Posterior vena cava (tissue), 2 donors: ENCODE results near the gene PTPRN2. TPM values are rescaled to one million over a fixed set of nuclear protein-coding genes. Genes with fewer than 3 reads are reported as not detected.
"Not testable (repeated sequence)": the region's sequence is repeated elsewhere in the genome, so short reads cannot be mapped to it uniquely, and the experiment has no call there.

Source experiments
- DNase-seq: peaks from one replicate; pipeline ENCODE4 v3.0.0-alpha.2; 2020; ENCODE audit warnings: low spot score
- intact Hi-C, 2 donors: fragments of 100-400 bp; cut with DNase I; formaldehyde crosslinking; loops; one replicate each; pipeline versions ENCODE4 v1.14.1 to v1.14.2; 2022 to 2023
- total RNA-seq, 2 donors: library from RNA; stranded (reverse); fragmentation: NEBNext Ultra II Directional; extraction: Animal tissue kit (Norgen Biotek cat#: 25700); gene quantifications; one replicate each; pipeline ENCODE4 v1.2.1, GENCODE V29; 2021
- donor health status: DM: yes; HTN: yes; CAD: no.
- donor health status: DM: yes; HTN: yes; CAD: no.

The PTPRN2 gene
- total RNA-seq, 2 donors from 2014 or later = 1.6 to 2.8 TPM

GRCh38 chr7:157668221-157668883 lies 919.3 kb downstream of the PTPRN2 start:
- peak; percentile 69 for DNase-seq
- intact Hi-C loops = no loop called here

DNA sequence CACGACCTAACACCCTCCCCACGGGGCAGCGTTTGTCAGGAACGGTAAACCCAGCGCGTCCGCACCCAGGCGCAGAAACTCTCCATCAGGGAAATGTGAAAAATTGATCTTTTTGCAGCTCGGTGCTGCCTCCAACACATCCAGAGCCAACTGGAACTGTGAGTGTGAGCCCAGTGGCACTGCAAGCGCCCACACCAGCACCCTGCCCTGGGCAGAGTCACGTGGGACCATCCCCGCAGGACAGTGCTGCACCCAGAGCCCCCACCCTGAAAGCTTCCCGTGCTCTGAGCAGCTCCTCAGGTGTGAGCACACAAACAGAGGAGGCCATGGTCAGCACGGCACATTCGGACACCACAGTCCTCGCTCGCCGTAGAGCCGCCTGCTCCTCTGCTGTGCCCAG lies 919.9 kb downstream of the PTPRN2 start:
- peak; percentile 71 for DNase-seq
- intact Hi-C loops = no loop called here

GRCh38 chr7:157667261-157667660 lies 920.4 kb downstream of the PTPRN2 start:
- peak; percentile 73 for DNase-seq
- intact Hi-C loops = no loop called here

GRCh38 chr7:157666530-157667040 lies 921.0 kb downstream of the PTPRN2 start:
- peak; percentile 53 for DNase-seq
- intact Hi-C loops = no loop called here

DNA sequence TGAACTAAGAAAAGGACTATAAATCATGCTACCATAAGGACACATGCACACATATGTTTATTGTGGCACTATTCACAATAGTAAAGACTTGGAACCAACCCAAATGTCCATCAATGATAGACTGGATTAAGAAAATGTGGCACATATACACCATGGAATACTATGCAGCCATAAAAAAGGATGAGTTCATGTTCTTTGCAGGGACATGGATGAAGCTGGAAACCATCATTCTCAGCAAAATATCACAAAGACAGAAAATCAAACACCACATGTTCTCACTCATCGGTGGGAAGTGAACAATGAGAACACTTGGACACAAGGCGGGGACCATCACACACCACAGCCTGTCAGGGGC lies 922.0 kb downstream of the PTPRN2 start:
- intact Hi-C loops = not testable (repeated sequence)
- peak; percentile 29 for DNase-seq

- DNase-seq = peak; percentile 68
- intact Hi-C loops = no loop called here
These were observed 922.6 kb downstream of the PTPRN2 start for GRCh38 chr7:157664871-157665633.

GRCh38 chr7:157664034-157664433 lies 923.6 kb downstream of the PTPRN2 start:
- peak; percentile 47 for DNase-seq
- intact Hi-C loops = no loop called here

DNA sequence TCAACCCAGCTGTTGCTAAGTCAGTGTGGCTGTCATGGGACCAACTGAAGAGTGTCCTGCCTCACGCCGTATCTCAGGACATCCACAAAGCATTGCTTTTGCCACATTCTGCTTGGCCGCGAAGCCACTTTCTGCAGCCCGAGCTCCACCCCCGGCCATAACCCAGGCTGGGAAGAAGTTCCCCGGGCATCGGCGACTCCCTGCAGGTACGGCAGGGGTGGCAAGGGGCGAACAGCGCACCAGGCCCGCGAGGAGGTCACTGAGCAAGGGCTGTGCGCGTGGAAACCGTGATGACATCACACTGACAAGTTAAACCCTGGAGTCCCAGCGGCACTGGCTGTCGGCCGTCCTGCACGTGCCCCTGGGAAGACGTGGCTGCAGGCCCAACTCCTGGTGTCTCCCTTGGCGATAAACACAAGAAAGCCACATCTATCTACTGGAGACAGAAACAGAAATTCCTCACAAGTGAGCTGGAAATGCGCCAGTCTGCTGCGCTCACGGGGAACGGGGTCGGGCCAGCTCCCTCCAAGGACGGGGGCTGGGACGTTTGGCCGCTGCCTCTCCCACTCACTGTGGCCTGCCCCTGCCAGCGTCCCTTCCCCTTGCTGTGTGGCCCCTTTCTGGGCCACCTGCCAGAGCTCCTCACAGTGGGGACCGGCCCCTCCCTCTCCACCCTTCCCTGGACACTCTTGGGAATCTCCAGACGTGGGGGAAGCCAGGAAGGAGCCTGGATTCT lies 924.5 kb downstream of the PTPRN2 start:
- peak; percentile 83 for DNase-seq
- intact Hi-C loops = no loop called here

GRCh38 chr7:157662110-157662791 lies 925.4 kb downstream of the PTPRN2 start:
- peak; percentile 58 for DNase-seq
- intact Hi-C loops = no loop called here

DNA sequence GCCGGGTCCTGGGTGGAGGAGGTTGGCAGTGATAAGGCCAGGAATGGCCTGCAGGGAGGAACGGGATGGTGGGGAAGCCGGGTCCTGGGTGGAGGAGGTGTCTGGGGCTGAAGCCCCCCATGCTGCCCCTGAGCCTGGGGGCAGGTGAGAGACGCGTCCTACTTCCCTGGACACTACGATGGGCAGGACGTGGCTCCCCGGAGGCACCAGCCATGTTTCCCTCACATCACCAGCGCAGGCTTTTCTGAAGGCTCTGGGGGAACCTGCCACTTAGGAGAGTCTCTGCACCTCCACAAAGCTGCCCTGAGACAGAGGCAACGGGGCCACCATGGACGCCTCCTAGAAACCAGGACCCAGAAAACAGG lies 926.0 kb downstream of the PTPRN2 start:
- DNase-seq = peak; percentile 51
- intact Hi-C loops = no loop called here

DNA sequence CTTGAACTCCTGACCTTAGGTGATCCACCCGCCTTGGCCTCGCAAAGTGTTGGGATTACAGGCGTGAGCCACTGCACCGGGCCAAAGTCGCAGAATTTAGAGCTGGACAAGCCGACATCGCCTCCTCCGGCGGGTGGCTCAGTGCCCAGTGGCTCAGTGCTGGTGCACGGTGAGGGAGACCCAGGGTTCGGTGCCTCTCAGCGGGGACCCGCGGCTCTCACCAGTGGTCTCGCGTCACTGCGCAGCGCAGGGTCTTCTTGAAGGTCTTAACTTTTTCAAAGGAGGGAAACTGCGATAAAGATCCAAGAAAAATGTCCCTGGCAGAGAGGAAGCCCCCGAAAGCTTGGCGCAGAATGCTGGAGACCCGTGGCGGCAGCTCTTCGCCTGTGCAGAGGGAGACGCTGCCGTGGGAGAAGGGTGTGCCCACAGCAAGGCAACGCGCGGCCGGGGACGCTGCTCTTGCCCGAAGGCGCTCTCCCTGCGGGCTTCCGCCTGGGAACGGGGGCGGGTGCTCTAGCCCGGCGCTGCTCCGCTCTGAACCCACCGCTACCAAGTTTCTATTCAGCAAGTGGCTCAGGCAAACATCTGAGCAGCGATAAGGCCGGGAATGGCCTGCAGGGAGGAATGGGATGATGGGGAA lies 926.5 kb downstream of the PTPRN2 start:
- intact Hi-C loops = no loop called here
- DNase-seq = peak; percentile 76

DNA sequence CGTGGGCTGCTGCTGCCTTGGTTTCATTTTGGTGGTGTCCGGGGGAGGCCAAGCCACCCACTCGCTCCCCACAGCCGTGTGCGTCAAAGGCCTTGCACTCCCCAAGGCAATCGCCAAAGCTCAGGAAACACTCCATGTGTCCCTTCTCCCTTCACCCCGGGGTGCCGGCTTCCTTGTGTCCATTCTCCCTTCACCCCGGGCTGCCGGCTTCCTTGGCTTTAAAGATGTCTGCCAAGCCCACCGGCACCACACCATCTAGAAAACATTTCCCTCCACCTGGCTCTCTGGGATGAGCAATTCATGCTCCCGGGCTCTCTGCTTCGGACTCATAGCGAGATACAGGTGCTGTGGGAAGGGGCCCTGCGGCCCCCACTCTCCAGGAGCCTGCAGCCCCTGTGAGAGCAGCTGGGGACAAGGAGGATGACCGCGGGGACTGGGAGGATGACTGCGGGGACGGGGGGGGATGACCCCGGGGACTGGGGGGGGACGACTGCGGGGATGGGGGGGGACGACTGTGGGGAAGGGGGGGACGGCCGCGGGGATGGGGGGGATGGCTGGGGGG lies 928.7 kb downstream of the PTPRN2 start:
- peak; percentile 73 for DNase-seq
- intact Hi-C loops = no loop called here

GRCh38 chr7:157657741-157658740 lies 929.6 kb downstream of the PTPRN2 start:
- peak; percentile 66 for DNase-seq

DNA sequence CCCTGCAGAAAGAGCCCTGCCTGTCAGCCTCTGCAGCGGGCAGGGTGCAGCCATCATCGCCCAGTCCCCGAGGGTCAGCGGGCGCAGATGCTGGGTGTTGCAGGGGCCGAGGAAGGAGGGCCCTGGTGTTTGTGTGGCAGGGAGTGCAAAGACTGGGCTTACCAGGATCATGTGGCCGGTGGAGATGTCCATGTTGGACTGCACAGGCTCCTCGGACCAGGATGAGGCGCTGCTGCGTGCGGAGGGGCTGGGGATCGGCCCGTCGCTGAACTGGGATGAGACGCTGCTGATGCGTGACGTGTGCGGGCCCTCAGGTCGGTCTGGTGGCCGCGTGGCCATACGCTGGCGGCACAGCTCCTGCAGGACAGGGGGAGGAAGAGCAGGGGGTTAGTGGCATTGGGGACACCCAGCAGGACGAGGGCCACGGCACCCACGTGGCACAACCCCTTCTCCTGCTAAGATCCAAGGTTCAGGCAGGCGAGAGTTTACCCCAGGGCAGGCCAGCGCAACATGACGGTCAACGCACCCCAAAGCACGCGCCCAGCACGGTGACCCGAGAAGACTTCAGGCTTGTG lies 931.3 kb downstream of the PTPRN2 start:
- intact Hi-C loops = no loop called here

More at GRCh38 chr7:157657741-157658740, 929.6 kb downstream of the PTPRN2 start:
- intact Hi-C loops = no loop called here

GRCh38 chr7:157654350-157654749 lies 933.3 kb downstream of the PTPRN2 start:
- DNase-seq = peak; percentile 64
- intact Hi-C loops = no loop called here

More for the DNA sequence above, 931.3 kb downstream of the PTPRN2 start:
- peak; percentile 71 for DNase-seq

DNA sequence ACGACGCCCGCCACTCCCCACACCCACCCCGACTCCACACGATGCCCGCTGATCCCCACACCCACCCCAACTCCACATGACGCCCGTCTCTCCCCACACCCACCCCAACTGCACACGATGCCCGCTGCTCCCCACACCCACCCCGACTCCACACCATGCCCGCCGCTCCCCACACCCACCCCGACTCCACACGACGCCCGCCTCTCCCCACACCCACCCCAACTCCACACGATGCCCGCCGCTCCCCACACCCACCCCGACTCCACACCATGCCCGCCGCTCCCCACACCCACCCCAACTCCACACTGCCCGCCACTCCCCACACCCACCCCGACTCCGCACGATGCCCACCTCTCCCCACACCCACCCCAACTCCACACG lies 933.8 kb downstream of the PTPRN2 start:
- intact Hi-C loops = no loop called here
- DNase-seq = no peak
